Measurements from ENCODE around the gene DCDC2.
"Not testable (repeated sequence)": the region's sequence is repeated elsewhere in the genome, so short reads cannot be mapped to it uniquely, and the experiment has no call there.

DCDC2 gene

DNA sequence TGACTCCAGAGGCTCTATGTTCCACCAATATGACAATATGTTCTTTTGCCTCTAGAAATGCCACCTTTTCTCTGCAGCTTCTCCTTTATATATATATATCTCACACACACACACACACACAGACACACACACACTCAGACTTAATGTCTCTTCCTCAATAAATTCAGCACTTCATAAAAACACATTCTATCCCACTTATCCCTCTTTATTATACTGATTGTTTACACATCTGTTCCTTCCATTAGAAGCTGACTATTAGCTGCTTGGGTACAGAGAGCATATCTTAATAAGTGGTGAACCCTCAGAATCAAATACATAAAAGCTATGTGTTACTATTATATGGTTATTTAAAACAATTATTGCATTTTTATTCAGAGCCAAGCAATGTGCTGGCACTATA, 208.6 kb downstream of the DCDC2 start:
- no peak for DNase-seq (ENCODE audit: low read depth, low spot score)

DNA sequence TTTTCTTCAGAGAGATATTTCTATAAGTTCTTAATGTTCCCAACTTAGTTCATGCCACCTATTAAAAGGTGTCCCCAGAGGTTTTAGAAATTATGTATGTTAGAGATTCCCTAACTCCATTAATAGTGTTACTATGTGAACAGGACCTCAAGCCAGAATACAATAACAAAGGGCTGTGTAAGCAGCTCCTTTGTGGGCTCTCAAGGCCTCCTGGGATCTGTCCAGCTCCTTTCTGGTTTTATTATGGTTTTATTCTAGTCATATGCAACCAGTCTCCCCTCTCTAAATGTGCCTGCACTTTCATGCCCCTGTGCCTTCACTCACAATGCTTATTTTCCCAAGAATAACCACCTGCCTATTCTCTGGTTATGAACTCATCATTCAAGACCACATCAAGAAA, 209.2 kb downstream of the DCDC2 start:
- DNase-seq (ENCODE audit: low read depth, low spot score): no peak

GRCh38 chr6:24148154-24148570, 209.7 kb downstream of the DCDC2 start:
- DNase-seq (ENCODE audit: low read depth, low spot score): no peak

GRCh38 chr6:24147511-24148153, 210.2 kb downstream of the DCDC2 start:
- no peak for DNase-seq (ENCODE audit: low read depth, low spot score)

GRCh38 chr6:24146871-24147270, 211.0 kb downstream of the DCDC2 start:
- no peak for DNase-seq (ENCODE audit: low read depth, low spot score)

DNA sequence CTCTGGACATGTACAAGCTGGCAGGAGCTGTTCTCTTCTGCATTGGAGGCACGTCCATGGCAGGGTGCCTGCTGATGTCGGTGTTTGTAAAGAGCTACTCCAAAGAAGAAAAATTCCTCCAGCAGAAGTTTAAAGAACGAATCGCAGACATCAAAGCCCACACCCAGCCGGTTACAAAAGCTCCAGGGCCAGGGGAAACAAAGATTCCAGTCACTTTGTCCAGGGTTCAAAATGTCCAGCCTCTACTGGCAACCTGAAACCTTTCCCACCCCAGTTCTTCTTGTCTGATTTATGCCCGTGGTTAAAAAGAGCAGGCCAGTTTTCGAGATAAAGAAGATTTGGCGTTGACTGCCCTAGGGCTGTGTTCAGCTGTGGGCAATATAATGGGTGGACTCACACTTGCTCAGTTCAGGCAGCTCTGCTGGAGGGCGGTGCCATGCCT, 212.1 kb downstream of the DCDC2 start:
- DNase-seq (ENCODE audit: low read depth, low spot score): no peak

GRCh38 chr6:24142733-24143132, 215.1 kb downstream of the DCDC2 start:
- not testable (repeated sequence) for DNase-seq (ENCODE audit: low read depth, low spot score)

GRCh38 chr6:24140591-24140990, 217.3 kb downstream of the DCDC2 start:
- DNase-seq (ENCODE audit: low read depth, low spot score): no peak

- DNase-seq (ENCODE audit: low read depth, low spot score): no peak
Measured at GRCh38 chr6:24139639-24140038, 218.2 kb downstream of the DCDC2 start.

GRCh38 chr6:24139080-24139479, 218.8 kb downstream of the DCDC2 start:
- DNase-seq (ENCODE audit: low read depth, low spot score): no peak

GRCh38 chr6:24131751-24132150, 226.1 kb downstream of the DCDC2 start:
- no peak for DNase-seq (ENCODE audit: low read depth, low spot score)

DNA sequence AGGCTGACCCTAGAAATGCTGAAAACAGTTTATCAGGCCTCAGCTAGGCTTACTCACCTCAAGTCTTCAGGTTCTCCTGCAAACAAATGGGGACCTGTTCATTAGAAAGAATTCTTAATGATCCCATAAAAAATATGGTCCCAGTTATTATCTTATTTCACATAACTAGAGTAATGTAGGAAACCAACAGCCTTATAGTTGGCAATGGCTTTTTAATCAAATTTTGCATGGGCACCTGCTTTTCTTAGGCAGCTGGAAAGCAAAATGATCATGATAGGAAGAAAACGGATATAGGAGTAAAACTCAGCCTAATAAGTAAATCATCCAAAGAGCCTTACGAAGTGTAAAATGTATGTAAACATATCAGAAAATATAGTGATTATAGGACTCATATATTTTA, 230.5 kb downstream of the DCDC2 start:
- no peak for DNase-seq (ENCODE audit: low read depth, low spot score)

- peak; percentile 46 for DNase-seq (ENCODE audit: low read depth, low spot score)
Measured at GRCh38 chr6:24126586-24127192, 231.2 kb downstream of the DCDC2 start.

DNA sequence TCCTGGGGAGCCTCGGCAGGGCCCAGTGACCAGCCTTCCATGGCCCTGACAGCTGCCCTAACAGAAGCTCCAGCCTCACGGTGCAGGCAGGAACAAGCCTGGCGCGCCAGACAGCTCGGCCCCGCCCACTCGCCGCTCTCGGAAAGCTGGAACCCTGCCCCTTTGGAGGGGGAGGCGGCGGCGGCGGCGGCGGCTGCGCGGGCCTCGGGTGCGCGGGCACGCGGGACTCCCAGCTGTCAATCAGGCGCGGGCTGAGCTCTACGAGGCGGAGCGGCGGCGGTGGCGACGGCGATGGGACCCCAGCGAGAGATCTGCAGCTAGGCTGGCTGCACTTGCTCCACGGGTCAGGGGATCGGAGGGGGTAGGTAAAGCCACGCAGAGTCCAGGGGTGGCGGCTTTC, 231.9 kb downstream of the DCDC2 start, which contains the start of gene NRSN1:
Gene NRSN1, plus strand, starts transcription at position 236 of the 400 bp plus-strand sequence. CDS start 8,113 bp downstream, outside the sequence.
- no peak for DNase-seq (ENCODE audit: low read depth, low spot score)

- DNase-seq (ENCODE audit: low read depth, low spot score): no peak
Measured at GRCh38 chr6:24122139-24122538, 235.7 kb downstream of the DCDC2 start.
